Right renal pelvis (tissue), 4 donors: ENCODE results near the gene ZNF436. TPM values are rescaled to one million over a fixed set of nuclear protein-coding genes. Genes with fewer than 3 reads are reported as not detected.

Experiments
- DNase-seq, 4 donors: peaks; one replicate each; pipeline ENCODE4 v3.0.0-alpha.2; 2013; ENCODE audit warnings: low read depth in 4 of 4, low spot score in 3 of 4, missing footprints in 1 of 4
- polyA plus RNA-seq, 4 donors: library from polyadenylated mRNA; unstranded; fragments of 120-200 nt; gene quantifications; one replicate each; pipeline ENCODE4 v1.2.1, GENCODE V29; 2013; ENCODE audit not compliant: insufficient read length in 4 of 4

The ZNF436 gene
- 10 to 100 TPM; 27.9 to 44.4 (median 36.3) TPM for polyA plus RNA-seq

DNA sequence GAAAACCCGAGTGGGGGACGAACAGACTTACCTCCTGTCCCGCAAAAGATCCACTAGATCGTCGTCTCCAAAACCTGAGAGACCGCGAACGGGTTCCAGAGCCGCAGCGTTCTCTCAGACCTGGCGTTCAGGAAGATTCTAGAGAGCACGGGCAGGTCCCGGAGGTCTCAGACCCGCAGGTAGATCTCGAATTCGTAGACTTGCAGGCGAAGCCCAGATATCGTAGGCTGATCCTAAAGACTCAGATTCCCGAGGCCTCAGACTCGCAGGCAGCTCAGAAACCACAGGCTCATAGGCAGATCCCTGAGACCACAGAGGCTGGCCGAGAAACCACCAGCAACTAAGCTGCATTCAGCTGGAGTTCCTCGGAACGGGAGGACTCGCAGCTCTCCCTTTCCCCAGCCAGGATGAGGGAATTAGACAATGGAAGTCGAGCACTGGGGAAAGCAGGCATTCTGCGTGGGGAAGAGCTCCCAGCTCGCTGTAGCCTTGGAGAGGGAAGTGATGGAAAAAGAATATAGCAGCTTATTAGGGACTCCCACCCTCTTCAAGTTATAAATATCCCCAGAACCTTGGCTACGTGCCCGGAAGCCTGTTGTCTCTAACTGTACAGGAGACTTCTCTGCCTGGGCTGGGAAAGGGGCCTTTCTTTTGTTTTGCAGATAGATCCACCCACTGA, at the start of gene ZNF436:
Gene ZNF436, minus strand, starts transcription at position 502 of the 679 bp plus-strand sequence. CDS start 1,831 bp downstream, outside the sequence.
- DNase-seq, result peak; percentile 73 to 82 (median 80)

DNA sequence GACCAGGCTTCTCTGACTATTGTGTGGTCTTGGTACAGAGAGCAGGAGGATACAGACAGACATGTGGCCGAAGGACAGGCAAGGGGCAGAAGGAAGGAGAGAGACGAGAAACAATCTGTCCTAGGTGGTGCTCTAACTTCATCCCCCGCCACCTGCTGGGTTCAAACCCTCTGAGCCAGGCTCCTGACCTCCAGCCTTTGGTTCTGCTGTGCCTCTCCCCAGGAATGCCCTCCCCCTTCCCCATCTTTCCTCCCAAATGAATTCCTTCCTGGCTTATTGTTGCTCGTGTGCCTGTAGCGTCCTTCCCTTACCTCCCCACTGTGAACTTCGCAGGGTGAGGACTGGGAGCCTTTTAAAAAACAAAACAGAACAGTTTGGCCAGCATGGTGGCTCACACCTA, 49.5 kb upstream of the ZNF436 start:
- no peak for DNase-seq

DNA sequence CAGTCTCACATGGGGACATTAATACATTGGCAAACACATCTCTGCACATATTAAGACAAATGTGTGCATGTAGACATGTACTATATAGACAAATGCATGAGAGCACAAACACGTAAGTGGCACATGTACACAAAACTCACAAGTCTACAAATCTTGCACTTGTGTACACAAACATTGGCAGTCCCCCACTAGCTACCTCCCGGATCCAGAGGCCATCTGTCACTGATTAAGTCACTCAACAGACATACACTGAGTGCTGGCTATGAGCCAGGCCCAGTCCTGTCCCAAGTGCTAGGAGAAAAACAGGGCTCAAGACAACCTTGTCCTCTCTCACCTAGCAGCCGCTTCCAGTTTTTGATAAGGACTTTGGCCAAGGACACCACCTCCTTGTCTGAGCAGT, 47.9 kb upstream of the ZNF436 start:
- DNase-seq, result no peak

DNA sequence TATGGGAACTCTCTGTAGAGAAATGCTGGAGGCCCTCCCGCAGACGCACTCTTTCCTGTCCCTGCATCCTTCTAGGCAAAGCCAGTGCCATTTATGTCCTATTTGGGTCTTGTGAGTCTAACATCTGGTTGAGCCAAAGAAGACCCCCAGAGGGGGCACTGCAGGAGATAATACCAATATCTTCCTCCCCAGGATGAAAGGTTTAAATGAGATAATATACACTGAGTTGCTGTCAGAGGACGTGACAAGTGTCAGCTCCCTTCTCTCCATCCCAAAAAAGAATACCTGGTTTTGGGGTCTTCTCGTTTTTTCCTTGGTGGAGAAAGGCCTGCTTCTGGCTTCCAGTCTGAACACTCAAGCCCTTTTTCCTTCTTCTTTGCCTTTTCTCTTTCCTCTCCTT, 47.3 kb upstream of the ZNF436 start:
- DNase-seq, result no peak

DNA sequence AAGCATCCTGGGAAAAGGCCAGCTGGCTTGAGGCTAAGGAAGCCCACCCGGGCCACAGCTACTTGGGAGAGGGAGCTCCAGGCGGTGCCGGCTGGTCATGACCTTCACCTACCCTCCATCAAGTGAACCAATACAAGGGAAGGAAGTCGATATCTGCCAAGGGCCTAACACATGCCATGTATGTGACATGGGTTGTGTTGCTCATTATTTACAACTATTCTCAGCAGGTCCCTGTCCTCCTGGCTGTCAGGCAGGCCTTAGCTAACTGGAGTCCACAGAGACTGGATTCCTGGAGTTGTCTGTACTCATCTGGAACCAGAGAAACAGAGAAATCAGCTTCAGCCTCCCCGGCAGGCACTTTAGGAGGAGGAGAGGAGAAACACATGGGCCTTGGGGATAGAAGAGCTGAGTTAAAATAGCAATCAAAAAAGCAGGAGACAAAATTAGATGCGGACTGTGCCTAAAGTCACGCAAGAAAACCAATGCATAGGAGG, 39.2 kb upstream of the ZNF436 start:
- DNase-seq, result no peak

DNA sequence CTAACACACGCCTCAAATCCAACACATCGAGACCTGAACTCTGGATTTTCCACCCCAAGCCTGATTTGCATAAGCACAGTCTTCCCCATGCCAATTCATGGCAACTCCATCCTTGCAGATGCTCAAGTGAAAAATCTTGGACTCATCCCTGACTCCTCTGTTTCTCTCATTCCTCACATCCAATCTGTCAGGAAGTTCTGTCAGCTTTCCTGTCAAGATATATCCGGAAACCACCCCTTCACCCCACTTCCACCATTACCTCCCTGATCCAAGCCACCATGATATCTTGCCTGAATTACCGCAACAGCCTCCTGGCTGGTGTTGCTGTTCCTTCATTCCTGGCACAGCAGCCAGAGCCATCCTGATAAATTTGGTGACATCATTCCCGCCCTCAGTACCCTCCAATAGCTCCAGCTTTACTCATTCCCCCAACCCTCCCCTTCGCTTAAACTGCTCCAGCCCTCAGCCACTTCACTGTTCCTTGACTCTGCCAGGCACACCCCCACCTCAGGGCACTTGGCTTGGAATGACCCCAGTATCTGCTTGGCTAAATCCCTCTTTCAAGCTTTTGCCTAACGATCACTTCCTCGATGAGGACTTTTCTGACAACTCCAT, 37.5 kb upstream of the ZNF436 start:
- DNase-seq, result no peak

DNA sequence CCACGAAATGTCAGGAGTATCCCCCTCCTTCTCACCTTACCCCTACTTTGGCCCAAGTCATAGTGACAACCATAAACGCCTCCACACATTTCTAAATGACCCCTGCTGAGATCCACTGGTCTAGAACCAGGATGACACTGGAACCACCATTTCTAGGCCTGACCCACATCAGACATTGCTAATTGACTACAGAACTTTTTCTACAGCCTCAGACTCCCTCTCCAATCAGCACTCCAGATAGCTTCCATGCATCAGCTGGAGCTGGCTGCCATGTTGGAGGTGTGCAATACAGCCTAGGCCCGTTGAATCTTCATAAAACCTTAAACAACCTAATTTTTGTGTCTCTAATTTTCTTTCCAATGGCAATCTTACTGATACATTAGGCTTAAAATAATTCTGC, 36.3 kb upstream of the ZNF436 start:
- DNase-seq, result no peak

DNA sequence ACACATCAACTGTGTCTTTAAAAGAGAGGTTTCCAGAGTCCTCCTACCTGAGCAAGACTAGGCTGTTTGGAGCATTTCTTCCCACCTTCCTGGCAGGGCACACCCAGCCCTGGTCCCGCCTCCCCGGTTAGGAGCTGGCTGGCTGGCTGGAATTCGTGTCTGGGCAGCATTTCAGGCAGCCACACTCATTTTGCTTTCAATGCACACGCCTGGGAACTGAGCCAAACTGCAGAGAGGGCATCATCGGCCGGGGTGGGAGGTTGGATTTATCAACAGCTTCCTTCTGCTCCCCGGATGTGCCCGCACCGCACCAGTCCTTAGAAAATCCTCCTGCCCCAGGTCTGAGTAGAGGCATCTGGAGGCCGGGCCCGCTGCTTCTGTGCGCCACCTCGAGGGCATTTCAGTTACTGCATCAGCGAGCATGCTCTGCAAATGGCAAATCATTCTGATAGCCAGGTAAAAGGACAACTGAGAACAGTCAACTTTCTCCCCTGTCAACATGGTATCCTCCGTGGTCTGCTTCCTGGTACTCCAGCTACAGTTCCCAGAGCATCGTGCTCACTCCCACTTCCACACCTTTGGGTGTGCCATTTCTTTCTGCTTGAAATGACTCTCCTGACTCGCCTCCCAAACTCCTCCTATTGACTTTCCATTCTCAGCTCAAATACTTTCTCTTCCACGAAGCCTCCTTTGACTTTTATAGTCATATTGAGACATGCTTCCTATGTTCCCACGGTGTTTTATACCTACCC, 34.3 kb upstream of the ZNF436 start:
- peak; percentile 65 to 79 (median 70) for DNase-seq

DNA sequence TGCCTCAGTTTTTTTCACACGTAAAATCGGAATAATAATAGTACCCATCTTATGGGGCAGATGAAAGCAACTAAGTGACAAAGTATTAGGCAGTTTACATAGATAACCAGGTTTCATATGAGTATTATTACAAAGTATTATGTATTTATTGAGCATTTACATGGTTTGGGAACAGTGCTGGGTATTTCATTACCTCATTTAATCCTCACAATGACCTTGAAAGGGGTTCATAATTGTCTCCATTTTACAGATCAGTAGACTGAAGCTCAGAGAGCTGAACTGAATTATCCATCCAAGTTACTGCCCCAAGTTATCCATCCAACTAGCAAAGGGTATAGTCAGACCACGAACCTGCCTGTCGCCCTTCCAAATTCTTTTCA, 33.7 kb upstream of the ZNF436 start:
- no peak for DNase-seq

DNA sequence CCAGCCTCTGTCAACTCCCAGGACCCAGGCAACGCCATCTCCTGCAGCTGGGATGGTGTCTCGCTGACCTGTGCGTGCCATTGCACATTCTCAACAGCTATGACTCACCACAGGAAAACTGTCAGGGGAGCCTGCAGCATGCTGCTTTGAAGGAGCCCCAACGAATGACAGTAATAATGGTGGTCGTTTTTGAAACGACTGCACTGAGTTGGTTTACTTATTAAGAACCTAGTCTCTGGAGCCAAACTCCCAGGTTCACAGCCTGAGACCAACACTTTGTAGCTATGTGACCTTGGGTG, 33.4 kb upstream of the ZNF436 start:
- no peak for DNase-seq

DNA sequence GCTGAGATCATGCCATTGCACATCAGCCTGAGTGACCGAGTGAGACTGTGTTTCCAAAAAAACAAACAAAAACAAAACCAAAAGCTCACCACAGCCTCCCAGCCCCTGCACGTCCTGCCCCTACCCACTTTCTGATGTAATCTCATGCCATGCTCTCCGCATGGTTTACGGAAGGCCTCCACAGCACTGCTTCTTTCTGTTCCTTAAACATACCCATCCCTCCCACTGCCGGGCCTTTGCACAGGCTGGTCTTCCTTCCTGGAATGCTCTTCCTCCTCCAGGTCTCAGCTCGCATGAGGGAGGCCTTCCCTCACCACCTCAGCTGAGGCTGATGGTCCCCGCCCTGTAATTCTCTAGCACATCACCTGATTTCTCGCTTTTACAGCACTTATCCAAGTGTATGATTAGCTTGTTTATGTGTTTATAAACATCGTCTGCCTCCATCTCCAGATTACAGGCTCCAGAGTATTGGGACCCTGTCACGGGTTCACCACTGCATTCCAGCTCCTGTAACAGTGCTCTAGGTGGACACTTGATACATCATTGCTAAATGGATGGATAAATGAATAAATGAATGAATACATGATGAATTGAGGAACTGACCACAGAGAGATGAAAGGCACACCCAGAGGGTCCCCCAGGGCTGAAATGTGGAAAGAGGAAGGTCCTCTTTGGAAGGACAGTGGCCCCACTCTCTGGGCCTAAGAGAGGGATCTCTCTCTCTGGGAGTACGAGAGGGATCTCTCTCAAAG, 32.8 kb upstream of the ZNF436 start:
- DNase-seq, result no peak

DNA sequence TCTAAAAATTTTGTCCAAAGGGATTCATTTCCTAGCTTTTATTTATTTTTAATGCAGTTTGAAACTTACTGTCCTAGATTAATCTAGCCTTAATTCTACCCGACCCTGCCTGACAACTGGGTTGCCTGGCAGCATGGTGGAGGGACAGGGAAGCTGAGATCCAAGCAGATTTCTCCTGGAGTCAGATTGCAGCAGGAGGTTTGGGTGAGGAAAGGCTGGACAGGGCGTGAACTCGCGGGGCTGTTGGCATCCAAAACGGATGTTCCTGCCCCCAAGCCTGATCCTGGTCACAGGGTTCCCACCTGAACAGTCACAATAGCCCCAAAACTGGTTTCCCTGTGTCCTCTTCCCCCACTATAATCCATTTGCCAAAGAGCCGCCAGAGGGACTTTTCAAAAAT, 31.7 kb upstream of the ZNF436 start:
- DNase-seq, result no peak

DNA sequence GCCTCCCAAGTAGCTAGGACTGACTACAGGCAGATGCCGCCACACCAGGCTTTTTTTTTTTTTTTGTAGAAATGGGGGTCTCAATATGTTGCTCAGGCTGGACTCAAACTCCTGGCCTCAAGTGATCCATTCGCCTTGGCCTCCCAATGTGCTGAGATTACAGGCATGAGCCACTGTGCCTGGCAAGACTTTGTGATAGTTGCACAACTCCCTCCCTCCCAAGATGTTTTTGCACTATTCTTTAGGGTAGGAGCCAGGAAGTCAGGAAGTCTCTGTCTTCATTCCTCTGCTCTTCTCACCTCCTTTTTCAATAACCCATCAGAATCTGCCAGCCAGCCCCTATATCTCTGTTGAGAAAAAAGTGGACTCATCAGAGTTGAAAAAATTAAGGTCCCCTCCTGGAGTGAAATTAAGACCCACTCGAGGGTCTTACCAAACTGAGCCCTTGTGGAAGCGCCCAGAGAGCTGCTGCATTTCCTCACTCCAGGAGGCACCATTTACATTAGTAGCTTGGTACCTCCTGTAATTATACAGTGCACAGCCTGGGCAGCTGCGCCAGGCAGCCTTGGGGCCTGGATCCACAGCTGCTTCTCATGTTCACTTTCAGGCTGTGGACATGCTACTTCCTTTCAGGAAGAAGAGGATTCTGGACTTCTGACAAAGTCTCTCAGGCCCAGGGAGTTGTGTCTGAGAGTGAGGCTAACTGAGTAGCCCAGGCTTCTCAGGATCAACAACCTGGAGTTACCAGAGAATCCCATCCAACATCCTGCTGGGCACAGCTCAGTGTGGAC, 30.9 kb upstream of the ZNF436 start:
- no peak for DNase-seq

DNA sequence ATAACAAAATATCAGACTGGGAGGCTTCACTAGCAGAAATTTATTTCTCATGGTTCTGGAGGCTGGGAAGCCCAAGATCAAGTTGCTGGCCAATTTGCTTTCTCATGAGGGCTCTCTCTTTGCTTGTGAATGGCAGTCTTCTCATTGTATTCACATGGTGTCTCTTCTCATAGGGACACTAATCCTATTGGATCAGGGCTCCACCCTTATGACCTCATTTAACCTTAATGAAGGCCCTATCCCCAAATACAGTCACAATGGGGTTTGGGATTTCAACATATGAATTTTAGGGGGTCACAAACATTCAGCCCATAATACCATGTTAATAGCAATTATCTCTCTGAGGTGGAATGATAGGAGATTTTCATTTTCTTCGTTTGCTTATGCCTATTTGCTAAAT, 29.6 kb upstream of the ZNF436 start:
- no peak for DNase-seq

DNA sequence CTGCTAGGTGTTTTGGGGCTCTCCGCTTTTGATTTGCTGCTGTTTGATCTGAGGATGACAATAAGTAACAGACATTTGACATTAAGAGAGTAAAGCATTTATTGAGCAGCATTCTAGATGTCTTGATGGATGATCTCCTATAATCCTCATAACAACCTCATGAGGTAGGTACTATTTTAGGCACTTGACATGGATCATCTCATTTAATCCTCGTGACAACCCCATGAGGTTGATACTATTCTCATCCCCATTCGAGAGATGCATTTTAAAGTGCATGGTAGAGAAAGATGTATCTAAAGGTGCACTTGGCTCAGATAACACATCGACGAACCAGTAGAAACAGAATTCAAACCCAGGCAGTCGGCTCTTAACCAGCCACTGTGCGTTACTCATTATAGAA, 28.3 kb upstream of the ZNF436 start:
- DNase-seq, result no peak

DNA sequence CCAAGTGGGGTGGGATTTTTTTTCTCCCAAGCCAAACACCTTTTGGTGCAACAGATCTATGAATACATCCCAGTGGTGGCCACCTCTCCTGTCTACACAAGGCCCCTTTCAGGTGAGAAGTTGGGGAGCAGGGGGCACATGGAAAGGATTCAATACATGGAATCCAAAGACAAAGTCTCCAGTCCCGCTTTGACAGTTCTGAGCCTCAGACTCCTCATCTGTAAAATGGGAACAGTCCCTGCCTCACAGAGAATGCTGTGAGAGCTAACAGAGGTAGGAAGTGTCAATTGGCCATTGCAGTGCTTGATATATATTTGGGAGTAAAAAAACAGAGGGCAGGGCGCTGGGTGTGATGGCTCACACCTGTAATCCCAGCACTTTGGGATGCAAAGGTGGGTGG, 26.7 kb upstream of the ZNF436 start:
- DNase-seq, result no peak

DNA sequence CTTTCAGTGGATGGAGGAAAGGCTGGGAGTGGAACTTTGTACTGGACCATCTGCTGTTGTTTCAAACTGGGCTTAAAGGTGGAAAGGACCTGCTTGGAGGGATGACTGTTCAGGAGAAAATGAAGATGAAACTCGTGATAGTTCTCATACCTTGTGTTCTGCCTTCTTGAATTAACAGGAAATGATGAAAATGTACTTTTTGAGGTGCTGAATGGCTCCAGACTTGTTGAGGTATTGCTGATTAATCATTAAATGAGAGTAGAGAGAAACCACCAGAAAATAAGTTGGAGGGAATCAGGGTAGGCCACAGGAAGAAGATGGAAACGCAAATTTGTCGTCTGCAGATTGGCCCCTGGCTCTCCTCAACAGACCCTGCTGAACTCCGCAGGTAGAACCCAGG, 26.2 kb upstream of the ZNF436 start:
- no peak for DNase-seq

DNA sequence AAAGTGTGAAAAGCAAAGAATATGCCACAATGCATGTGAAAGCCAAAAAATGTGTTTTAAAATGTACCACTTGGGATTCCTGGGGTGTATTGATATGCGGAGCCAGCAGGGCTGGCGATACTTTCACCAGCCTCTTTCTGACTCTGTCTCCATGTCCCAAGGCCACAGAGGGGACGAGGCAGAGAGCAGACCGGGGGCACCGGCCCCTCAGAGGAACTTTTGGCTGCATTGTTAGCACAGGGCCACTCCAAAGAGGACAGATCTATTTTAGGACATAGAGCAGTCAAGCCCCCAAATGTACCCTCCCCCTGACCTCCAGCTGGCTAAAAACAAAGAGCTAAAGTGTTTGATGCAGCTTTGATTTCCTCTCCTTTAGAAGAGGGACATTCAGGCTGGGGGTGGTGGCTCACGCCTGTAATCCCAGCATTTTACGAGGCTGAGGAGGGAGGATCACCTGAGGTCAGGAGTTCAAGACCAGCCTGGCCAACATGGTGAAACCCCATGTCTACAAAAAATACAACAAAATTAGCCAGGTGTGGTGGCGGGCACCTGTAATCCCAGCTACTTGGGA, 25.6 kb upstream of the ZNF436 start:
- no peak for DNase-seq

DNA sequence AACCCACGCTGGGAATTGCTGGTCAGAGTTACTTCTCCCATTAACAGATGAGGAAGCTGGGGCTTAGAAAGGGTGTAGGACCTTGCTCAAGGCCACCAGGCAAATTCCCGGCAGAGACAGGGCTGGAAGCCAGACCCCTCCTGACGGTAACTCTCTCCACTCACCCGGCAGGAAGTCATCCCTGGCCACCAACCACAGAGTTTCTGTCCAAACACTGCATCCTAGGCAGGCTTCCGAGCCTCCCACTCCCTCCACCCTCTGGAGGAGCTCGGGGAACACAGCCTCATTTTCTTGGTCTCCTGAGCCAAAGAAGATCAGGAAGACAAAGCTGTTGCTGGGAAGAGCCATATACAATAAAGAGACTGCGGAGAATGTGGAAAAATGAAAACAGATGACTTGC, 25.0 kb upstream of the ZNF436 start:
- DNase-seq, result no peak

DNA sequence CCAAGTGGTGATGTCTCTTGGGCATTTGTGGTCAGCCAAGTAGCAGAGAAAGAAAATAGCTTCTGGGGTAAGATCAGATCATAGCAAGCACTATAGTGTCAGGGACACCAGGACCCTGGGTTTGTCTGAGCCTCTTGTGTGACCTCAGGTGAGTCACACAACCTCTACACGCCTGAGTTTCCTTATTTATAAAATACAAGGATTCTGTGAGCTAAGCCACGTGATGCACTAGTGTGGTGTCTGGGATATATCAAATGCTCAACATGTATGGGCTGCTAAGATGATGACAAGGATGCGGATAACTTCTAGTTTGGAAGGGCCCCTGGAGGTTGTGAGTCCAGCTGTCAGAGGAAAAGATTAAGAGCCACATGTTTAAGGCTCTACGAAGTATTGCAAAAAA, 24.5 kb upstream of the ZNF436 start:
- DNase-seq, result no peak
